Gastroesophageal sphincter (tissue), 4 donors: ENCODE data around the gene ADCY6. TPM values are rescaled to one million over a fixed set of nuclear protein-coding genes. Genes with fewer than 3 reads are reported as not detected.

Source experiments
- ATAC-seq: fragments of 150-250 bp; one replicate; pipeline ENCODE4 v1.9.1; 2016; ENCODE audit warnings: mild to moderate bottlenecking, moderate library complexity
- H3K27ac ChIP-seq, 4 donors: fragments of 200-600 bp; sonication (generic) in 3 of 4; 1 replicate in 3 of 4; 2 replicates in 1 of 4; pipeline ENCODE4 v1.5.1; 2016 to 2019
- H3K27me3 ChIP-seq: fragments of 200-600 bp; sonication (generic); one replicate; pipeline ENCODE4 v1.5.1; 2019
- H3K36me3 ChIP-seq, 2 donors: fragments of 200-600 bp; sonication (generic); one replicate each; pipeline ENCODE4 v1.5.1; 2019; ENCODE audit warnings: control low read depth in 1 of 2
- H3K4me1 ChIP-seq, 3 donors: fragments of 200-600 bp; sonication (generic); 1 replicate in 2 of 3; 2 replicates in 1 of 3; pipeline ENCODE4 v1.5.1; 2016 to 2019; ENCODE audit warnings: control low read depth in 2 of 3
- H3K4me3 ChIP-seq, 2 donors: fragments of 200-600 bp; sonication (generic); one replicate each; pipeline ENCODE4 v1.5.1; 2019; ENCODE audit warnings: mild to moderate bottlenecking in 1 of 2, moderate library complexity in 1 of 2
- H3K9me3 ChIP-seq, 3 donors: fragments of 200-600 bp; sonication (generic); one replicate each; pipeline ENCODE4 v1.5.1; 2017 to 2019; ENCODE audit warnings: control low read depth in 2 of 3
- EP300 ChIP-seq: sonication (generic); formaldehyde crosslinking; IDR thresholded peaks from one replicate; pipeline ENCODE4 v1.6.1; 2017; ENCODE audit warnings: antibody characterized with exemption, mild to moderate bottlenecking
- POLR2A ChIP-seq, 2 donors: fragments of 450-650 bp; IDR thresholded peaks; one replicate each; pipeline ENCODE4 v1.6.1; 2017; ENCODE audit warnings: antibody characterized with exemption in 2 of 2, mild to moderate bottlenecking in 2 of 2, moderate library complexity in 1 of 2
- POLR2AphosphoS5 ChIP-seq: sonication (generic); formaldehyde crosslinking; IDR thresholded peaks from one replicate; pipeline ENCODE4 v1.6.1; 2017; ENCODE audit warnings: antibody characterized with exemption
- WGBS, 2 donors: methylation state at CpG; one replicate each; pipeline ENCODE4 v1.1.5; 2018; ENCODE audit warnings: low coverage in 1 of 2; 5-methylcytosine and 5-hydroxymethylcytosine counted together
- total RNA-seq, 4 donors: library from RNA; depleted of rRNA; stranded (reverse); fragments of >200 nt; gene quantifications; one replicate each; pipeline ENCODE4 v1.1.0, GENCODE V29; 2016
- TF ChIP-seq, protein P1 (sequence below), 4 experiments: fragments of 200-600 bp in 2 of 4; fragments of 450-650 bp in 2 of 4; sonication (generic) in 1 of 4; IDR thresholded peaks; one replicate each; pipeline ENCODE4 v1.5.1; 2017 to 2019; ENCODE audit warnings: antibody characterized with exemption in 4 of 4, mild to moderate bottlenecking in 2 of 4, moderate library complexity in 2 of 4

Gene ADCY6
- total RNA-seq, 4 donors from 2014 or later, result 21.9 to 33.0 (median 29.0) TPM

DNA sequence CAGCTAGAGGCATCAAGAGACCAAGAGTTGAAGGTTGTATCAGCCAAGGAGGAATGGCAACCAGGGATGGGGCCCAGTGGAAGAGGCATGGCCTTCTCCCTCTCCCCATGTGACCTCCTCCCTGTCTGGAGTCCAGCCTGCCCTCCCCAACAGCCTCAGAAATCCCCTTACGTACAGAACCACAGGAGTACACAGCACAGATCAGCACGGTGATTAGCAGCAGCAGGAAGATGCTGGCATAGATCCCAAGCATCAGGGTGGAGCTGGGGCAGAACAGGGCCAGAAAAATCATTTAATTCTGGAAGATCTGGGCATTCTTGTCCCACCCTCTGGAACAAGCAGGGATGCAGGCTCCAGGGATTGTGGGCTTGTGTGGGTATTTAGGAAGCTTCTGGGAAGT, 14.4 kb downstream of the ADCY6 start:
- TF ChIP-seq POLR2AphosphoS5 (no peak), EP300 (no peak), POLR2A (IDR thresholded peaks at IDR 0.05) (no peak)
- TF ChIP-seq, protein P1, sequence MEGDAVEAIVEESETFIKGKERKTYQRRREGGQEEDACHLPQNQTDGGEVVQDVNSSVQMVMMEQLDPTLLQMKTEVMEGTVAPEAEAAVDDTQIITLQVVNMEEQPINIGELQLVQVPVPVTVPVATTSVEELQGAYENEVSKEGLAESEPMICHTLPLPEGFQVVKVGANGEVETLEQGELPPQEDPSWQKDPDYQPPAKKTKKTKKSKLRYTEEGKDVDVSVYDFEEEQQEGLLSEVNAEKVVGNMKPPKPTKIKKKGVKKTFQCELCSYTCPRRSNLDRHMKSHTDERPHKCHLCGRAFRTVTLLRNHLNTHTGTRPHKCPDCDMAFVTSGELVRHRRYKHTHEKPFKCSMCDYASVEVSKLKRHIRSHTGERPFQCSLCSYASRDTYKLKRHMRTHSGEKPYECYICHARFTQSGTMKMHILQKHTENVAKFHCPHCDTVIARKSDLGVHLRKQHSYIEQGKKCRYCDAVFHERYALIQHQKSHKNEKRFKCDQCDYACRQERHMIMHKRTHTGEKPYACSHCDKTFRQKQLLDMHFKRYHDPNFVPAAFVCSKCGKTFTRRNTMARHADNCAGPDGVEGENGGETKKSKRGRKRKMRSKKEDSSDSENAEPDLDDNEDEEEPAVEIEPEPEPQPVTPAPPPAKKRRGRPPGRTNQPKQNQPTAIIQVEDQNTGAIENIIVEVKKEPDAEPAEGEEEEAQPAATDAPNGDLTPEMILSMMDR (IDR thresholded peaks at IDR 0.05), result no peak
- Histone ChIP-seq H3K4me1 (peaks cover 0 to 6% (median 5%) of the 10 kb centered on the region in 3 donors), H3K27me3 (no peaks in the 10 kb centered on the region), H3K36me3 (peaks cover 0 to 86% of the 10 kb centered on the region in 2 donors), H3K27ac (no peak overlapping the region), H3K4me3 (no peak overlapping the region), H3K9me3 (no peaks in the 10 kb centered on the region)
- no peak for ATAC-seq
- 30% methylated on average over 2 of the region's 2 CpGs; no CpG with 5 or more reads in 1 of the 2 donors for WGBS, 2 donors

DNA sequence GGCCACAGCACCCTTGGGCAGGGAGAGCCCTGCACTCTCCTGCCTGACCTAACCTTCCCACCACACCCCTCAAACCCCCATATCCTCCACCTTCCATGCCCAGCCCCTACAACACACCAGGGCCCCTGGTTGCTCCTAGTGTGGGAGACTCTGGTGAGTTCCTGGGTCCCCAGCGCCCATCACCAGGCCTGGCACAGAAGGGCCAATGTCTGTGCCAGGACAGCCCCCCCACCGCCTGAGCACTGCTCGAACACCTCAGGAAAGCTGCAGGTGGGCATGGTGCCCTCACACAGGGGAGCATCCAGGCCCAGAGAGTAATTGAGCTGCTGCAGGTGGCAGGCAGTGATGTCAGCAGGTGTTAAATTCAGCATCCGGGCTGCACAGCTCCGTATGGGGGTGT, 15.2 kb downstream of the ADCY6 start:
- no peak overlapping the region for H3K27ac ChIP-seq
- no peaks in the 10 kb centered on the region for H3K27me3 ChIP-seq
- TF ChIP-seq, protein P1 (IDR thresholded peaks at IDR 0.05), result no peak
- TF ChIP-seq POLR2A (IDR thresholded peaks at IDR 0.05) (no peak), POLR2AphosphoS5 (no peak), EP300 (no peak)
- no peaks in the 10 kb centered on the region for H3K9me3 ChIP-seq
- no peak overlapping the region for H3K4me3 ChIP-seq
- WGBS, 2 donors, result 93% methylated on average over 2 of the region's 5 CpGs; no CpG with 5 or more reads in 1 of the 2 donors
- peaks cover 0 to 95% of the 10 kb centered on the region in 2 donors for H3K36me3 ChIP-seq
- no peak for ATAC-seq
- no peaks in the 10 kb centered on the region for H3K4me1 ChIP-seq

DNA sequence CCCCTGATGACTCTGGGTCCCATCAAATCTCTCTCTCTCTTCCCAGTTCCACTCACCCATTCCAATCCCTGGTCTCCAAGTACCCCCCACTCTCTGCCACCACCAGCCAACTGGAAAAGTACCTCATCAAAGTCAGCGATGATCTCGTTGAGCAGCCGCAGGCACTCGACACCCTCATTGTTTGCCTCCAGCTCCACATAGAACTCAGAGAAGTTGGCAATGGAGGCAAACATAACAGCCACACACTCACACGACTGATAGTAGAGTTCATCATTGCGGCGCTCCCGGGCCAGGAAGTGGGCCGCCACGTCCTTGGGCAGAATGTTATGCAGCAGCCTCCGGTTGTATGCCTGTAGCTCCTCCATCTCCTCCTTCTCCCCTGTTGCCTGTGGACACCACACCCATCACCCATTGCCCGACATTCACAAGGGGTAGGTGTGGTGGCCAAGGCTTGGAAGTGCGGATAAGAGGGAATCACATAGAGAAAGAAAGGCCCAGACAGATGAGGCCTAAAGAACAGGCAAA, 17.2 kb downstream of the ADCY6 start:
- Histone ChIP-seq H3K27me3 (no peaks in the 10 kb centered on the region), H3K36me3 (peaks cover 0 to 100% of the 10 kb centered on the region in 2 donors), H3K27ac (no peak overlapping the region), H3K4me1 (peaks cover 0 to 14% (median 0%) of the 10 kb centered on the region in 3 donors), H3K4me3 (no peak overlapping the region), H3K9me3 (no peaks in the 10 kb centered on the region)
- ATAC-seq, result no peak
- TF ChIP-seq POLR2A (IDR thresholded peaks at IDR 0.05), result no peak
- TF ChIP-seq POLR2AphosphoS5, result no peak
- no peak for TF ChIP-seq EP300
- TF ChIP-seq, protein P1 (IDR thresholded peaks at IDR 0.05), result no peak
- 100% methylated on average over 1 of the region's 13 CpGs; no CpG with 5 or more reads in 1 of the 2 donors for WGBS, 2 donors

DNA sequence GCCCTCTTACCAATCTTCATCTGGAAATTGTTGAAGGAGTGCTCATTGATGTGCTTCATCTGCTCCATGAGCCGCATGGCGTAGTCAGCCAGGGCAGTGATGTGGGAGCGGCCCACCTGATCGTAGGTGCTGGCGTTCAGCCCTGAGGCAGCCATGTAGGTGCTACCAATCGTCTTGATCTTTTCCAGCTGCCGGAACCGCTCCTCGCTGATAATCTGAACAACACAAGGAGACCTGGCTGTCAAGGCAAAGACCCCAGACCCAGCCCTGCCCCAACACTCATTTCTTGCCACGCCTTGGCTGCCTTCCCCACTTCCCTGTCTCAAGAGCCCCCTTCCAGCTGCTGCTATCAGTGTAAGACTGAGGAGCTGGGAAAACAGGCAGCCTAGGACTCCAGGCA, 18.1 kb downstream of the ADCY6 start:
- no peak for ATAC-seq
- H3K36me3 ChIP-seq, result peaks cover 0 to 100% of the 10 kb centered on the region in 2 donors
- TF ChIP-seq, protein P1 (IDR thresholded peaks at IDR 0.05), result no peak
- TF ChIP-seq EP300, result no peak
- TF ChIP-seq POLR2A (IDR thresholded peaks at IDR 0.05), result no peak
- TF ChIP-seq POLR2AphosphoS5, result no peak
- H3K9me3 ChIP-seq, result no peaks in the 10 kb centered on the region
- peaks cover 0 to 21% (median 0%) of the 10 kb centered on the region in 3 donors for H3K4me1 ChIP-seq
- WGBS, 2 donors, result 93% methylated on average over 3 to 6 of the region's 10 CpGs
- H3K27me3 ChIP-seq, result no peaks in the 10 kb centered on the region
- H3K27ac ChIP-seq, result no peak overlapping the region
- H3K4me3 ChIP-seq, result no peak overlapping the region

DNA sequence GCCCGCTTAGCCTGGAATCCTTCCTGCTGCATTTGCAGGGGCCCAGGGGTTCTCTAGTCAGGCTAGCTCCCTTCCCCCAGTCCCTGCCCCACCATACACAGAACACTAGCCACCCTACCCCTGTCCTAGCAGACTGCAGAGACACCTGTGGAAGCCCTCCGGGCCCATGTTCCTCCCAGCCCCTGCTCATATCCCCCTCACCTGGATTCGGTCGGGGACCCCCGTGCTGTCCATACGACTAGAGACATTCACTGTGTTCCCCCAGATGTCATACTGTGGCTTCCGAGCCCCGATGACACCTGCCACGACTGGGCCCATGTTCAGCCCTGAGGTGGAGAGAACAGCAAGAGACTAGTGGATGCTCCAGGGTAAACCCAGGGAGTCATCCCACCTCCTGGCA, 20.2 kb downstream of the ADCY6 start:
- Histone ChIP-seq H3K4me3 (no peak overlapping the region), H3K27me3 (no peaks in the 10 kb centered on the region), H3K4me1 (peaks cover 0 to 21% (median 0%) of the 10 kb centered on the region in 3 donors), H3K27ac (no peak overlapping the region), H3K36me3 (peaks cover 0 to 93% of the 10 kb centered on the region in 2 donors), H3K9me3 (no peaks in the 10 kb centered on the region)
- TF ChIP-seq, protein P1 (IDR thresholded peaks at IDR 0.05), result no peak
- TF ChIP-seq POLR2AphosphoS5, result no peak
- no peak for TF ChIP-seq POLR2A (IDR thresholded peaks at IDR 0.05)
- no peak for TF ChIP-seq EP300
- ATAC-seq, result no peak
- WGBS, 2 donors, result 80% methylated on average over 1 of the region's 9 CpGs; no CpG with 5 or more reads in 1 of the 2 donors
